Heart right ventricle (tissue), 16 donors: ENCODE results near the gene CD40. TPM values are rescaled to one million over a fixed set of nuclear protein-coding genes. Genes with fewer than 3 reads are reported as not detected.

ENCODE experiments used
- ATAC-seq, 8 donors: fragments of 200-7000 bp; cut with Tn5 transposase; one replicate each; pipeline ENCODE4 v1.9.1; 2020; ENCODE audit warnings: mild to moderate bottlenecking in 8 of 8, moderate library complexity in 8 of 8, moderate number of reproducible peaks in 1 of 8
- DNase-seq, 2 donors: peaks; one replicate each; pipeline ENCODE4 v3.0.0-alpha.2; 2020
- H3K27ac ChIP-seq, 10 donors: fragments of 200-600 bp; sonication (generic) in 2 of 10; one replicate each; pipeline versions ENCODE4 v1.5.0 to v1.8.0; 2020 to 2022; ENCODE audit warnings: mild to moderate bottlenecking in 3 of 10
- H3K27me3 ChIP-seq, 7 donors: fragments of 200-600 bp; one replicate each; pipeline ENCODE4 v1.8.0; 2021 to 2022; ENCODE audit warnings: mild to moderate bottlenecking in 2 of 7
- H3K36me3 ChIP-seq, 9 donors: fragments of 200-600 bp; sonication (generic) in 1 of 9; one replicate each; pipeline versions ENCODE4 v1.5.0 to v1.8.0; 2020 to 2022; ENCODE audit warnings: mild to moderate bottlenecking in 2 of 9
- H3K4me1 ChIP-seq, 9 donors: fragments of 200-600 bp; sonication (generic) in 1 of 9; one replicate each; pipeline versions ENCODE4 v1.5.0 to v1.8.0; 2020 to 2022; ENCODE audit warnings: mild to moderate bottlenecking in 4 of 9
- H3K4me3 ChIP-seq, 10 donors: fragments of 200-600 bp; sonication (generic) in 2 of 10; one replicate each; pipeline versions ENCODE4 v1.5.0 to v1.8.0; 2020 to 2022; ENCODE audit warnings: mild to moderate bottlenecking in 7 of 10, moderate library complexity in 2 of 10
- H3K9me3 ChIP-seq, 11 donors: fragments of 200-600 bp in 10 of 11; sonication (generic) in 2 of 11; one replicate each; pipeline versions ENCODE4 v1.5.0 to v1.8.0; 2013 to 2022; ENCODE audit warnings: mild to moderate bottlenecking in 2 of 11, control low read depth in 1 of 11, moderate library complexity in 1 of 11
- WGBS, 2 donors: extraction: QIAGEN DNeasy Blood & Tissue Kit; methylation state at CpG; one replicate each; pipeline ENCODE4 v1.1.7; 2013; ENCODE audit warnings: inconsistent platforms in 1 of 2; 5-methylcytosine and 5-hydroxymethylcytosine counted together
- intact Hi-C, 10 donors: fragments of 100-400 bp; cut with DNase I; formaldehyde crosslinking; loops; one replicate each; pipeline versions ENCODE4 v1.11.1 to v1.14.2; 2022
- polyA plus RNA-seq, 2 donors: library from polyadenylated mRNA; stranded (reverse); fragments of 200-250 nt; gene quantifications; one replicate each; pipeline ENCODE4 v1.2.3, GENCODE V29; 2013
- total RNA-seq, 10 donors: library from RNA; stranded (reverse); fragmentation: NEBNext Ultra II Directional in 3 of 10; extraction: Animal tissue kit (Norgen Biotek cat#: 25700) in 3 of 10; gene quantifications; one replicate each; pipeline versions ENCODE4 v1.2.1 to v1.2.4, GENCODE V29; 2021 to 2023
- TF ChIP-seq, protein P1 (sequence below), 9 donors: fragments of 200-600 bp; sonication (generic) in 2 of 9; IDR thresholded peaks; one replicate each; pipeline versions ENCODE4 v1.5.0 to v1.8.0; 2021 to 2022; ENCODE audit warnings: antibody characterized with exemption in 9 of 9, mild to moderate bottlenecking in 5 of 9, moderate library complexity in 1 of 9
- donor health status: Arrhythmogenic right ventricular cardiomyopathy.
- donor health status: ischemic (EF 13 %, LVEDD 7.1; RV severe dilation, severe dysfunction).
- donor health status: healthy with polysubstance abuse.
- donor health status: DM: no; HTN: yes; CAD: no.
- donor health status: DM: no; HTN: no; CAD: no.
- donor health status: ischemic (EF 25% LVEDD 6.9; RV normal size, moderate dysfunction).
- donor health status: ischemic (EF 25% LVEDD 5.7; RV mildly dilated, moderate dysfunction).
- donor health status: healthy.
- donor health status: DM: yes; HTN: yes; CAD: no.
- donor health status: Ischemic cardiomyopathy.
- donor health status: ischemic (EF 35%, LVEDD 5.7; RV mildly dilated, moderate dysfunction).
- donor health status: nonischemic (EF 11% LVEDD 7.7; RV severe dilation, severe dysfunction).
- donor health status: DM: yes; HTN: yes; CAD: no.
- donor health status: PGD.
- donor health status: ischemic (EF 29% LVEDD 5.4; RV normal size, mild dysfunction).
- donor health status: nonischemic (EF 23%, LVEDD 6.1; RV moderate dilation, normal function).

The CD40 gene
- total and polyA plus RNA-seq, 12 donors: 2.6 to 25.0 (median 7.2) TPM

- Histone ChIP-seq H3K4me3 (no peak overlapping the region), H3K27ac (no peak overlapping the region), H3K27me3 (peaks cover 0 to 78% (median 57%) of the 10 kb centered on the region in 7 donors), H3K36me3 (no peaks in the 10 kb centered on the region), H3K4me1 (no peaks in the 10 kb centered on the region), H3K9me3 (no peaks in the 10 kb centered on the region)
- intact Hi-C loops: no loop called here
- TF ChIP-seq, protein P1, sequence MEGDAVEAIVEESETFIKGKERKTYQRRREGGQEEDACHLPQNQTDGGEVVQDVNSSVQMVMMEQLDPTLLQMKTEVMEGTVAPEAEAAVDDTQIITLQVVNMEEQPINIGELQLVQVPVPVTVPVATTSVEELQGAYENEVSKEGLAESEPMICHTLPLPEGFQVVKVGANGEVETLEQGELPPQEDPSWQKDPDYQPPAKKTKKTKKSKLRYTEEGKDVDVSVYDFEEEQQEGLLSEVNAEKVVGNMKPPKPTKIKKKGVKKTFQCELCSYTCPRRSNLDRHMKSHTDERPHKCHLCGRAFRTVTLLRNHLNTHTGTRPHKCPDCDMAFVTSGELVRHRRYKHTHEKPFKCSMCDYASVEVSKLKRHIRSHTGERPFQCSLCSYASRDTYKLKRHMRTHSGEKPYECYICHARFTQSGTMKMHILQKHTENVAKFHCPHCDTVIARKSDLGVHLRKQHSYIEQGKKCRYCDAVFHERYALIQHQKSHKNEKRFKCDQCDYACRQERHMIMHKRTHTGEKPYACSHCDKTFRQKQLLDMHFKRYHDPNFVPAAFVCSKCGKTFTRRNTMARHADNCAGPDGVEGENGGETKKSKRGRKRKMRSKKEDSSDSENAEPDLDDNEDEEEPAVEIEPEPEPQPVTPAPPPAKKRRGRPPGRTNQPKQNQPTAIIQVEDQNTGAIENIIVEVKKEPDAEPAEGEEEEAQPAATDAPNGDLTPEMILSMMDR (IDR thresholded peaks at IDR 0.05): no peak
- ATAC-seq (no peak), DNase-seq (no peak)
- WGBS, 2 donors: 57 to 60% methylated on average over 7 of the region's 7 CpGs
These were observed 41.2 kb downstream of the CD40 start for GRCh38 chr20:46159101-46159897.

- intact Hi-C loops: no loop called here
- no peak for DNase-seq
- WGBS, 2 donors: 51 to 64% methylated on average over 5 of the region's 5 CpGs
- TF ChIP-seq, protein P1 (IDR thresholded peaks at IDR 0.05): no peak
- H3K27me3 ChIP-seq: peaks cover 0 to 75% (median 57%) of the 10 kb centered on the region in 7 donors
- no peaks in the 10 kb centered on the region for H3K36me3 ChIP-seq
- no peaks in the 10 kb centered on the region for H3K4me1 ChIP-seq
- H3K27ac ChIP-seq: no peak overlapping the region
- H3K9me3 ChIP-seq: no peaks in the 10 kb centered on the region
- no peak overlapping the region for H3K4me3 ChIP-seq
- no peak for ATAC-seq
These were observed 42.5 kb downstream of the CD40 start for GRCh38 chr20:46160661-46161060.

DNA sequence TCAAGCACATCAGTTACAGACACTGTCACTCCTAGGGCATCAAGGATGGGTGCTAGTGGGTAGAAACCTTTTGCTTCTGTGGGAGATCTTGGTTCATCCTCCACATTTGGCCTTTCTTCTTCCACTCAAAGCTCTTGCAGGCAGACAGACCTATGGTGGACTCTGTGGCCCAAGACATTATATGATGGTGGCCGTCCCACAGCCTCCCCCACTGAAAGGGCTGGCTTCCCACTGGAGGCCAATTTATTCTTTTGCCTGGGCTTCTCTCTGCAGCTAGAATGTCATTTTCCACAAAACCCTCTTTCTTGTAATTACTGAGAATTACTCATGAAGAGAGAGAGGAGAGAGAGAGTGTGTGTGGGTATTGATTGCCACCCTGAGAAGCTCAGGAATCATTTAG, 43.8 kb downstream of the CD40 start:
- DNase-seq (no peak), ATAC-seq (no peak)
- Histone ChIP-seq H3K9me3 (no peaks in the 10 kb centered on the region), H3K4me3 (no peak overlapping the region), H3K36me3 (no peaks in the 10 kb centered on the region), H3K27ac (no peak overlapping the region), H3K4me1 (no peaks in the 10 kb centered on the region), H3K27me3 (peaks cover 0 to 75% (median 53%) of the 10 kb centered on the region in 7 donors)
- intact Hi-C loops: no loop called here
- 88% methylated on average over 1 of the region's 1 CpG for WGBS, 2 donors
- TF ChIP-seq, protein P1 (IDR thresholded peaks at IDR 0.05): no peak

DNA sequence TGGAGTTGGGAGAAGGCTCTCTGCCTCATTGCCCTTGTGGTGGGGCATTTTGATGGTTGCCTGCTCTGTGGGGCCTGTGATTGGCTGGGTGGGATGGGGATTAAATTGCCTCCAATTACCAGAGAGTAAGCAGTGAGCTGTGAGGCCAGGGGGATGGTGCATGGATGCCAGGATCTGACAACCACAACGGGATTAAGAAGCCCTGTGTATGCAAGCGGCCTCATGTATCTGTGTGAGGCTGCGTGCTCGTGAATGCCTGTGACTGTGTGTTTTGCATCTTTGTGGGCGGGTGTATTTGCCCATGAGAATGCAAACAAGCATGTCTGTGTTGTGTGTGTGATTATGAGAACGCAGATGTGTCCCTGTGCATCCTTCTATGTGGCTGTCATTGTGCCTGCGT, 46.1 kb downstream of the CD40 start:
- DNase-seq: no peak
- TF ChIP-seq, protein P1 (IDR thresholded peaks at IDR 0.05): no peak
- no peak overlapping the region for H3K4me3 ChIP-seq
- WGBS, 2 donors: 58 to 66% methylated on average over 7 of the region's 7 CpGs
- intact Hi-C loops: no loop called here
- no peak overlapping the region for H3K27ac ChIP-seq
- H3K9me3 ChIP-seq: no peaks in the 10 kb centered on the region
- no peak for ATAC-seq
- H3K27me3 ChIP-seq: peaks cover 0 to 67% (median 43%) of the 10 kb centered on the region in 7 donors
- H3K4me1 ChIP-seq: no peaks in the 10 kb centered on the region
- H3K36me3 ChIP-seq: no peaks in the 10 kb centered on the region
